Measurements from ENCODE around the gene TBR1.

Gene TBR1

GRCh38 chr2:161415034-161415986 is 787 bp upstream of the TBR1 start:
- no peak for DNase-seq

- DNase-seq, result no peak
Measured at GRCh38 chr2:161416708-161417437, 776 bp downstream of the TBR1 start.

GRCh38 chr2:161417438-161418274 is 1.6 kb downstream of the TBR1 start:
- no peak for DNase-seq

- no peak for DNase-seq
Measured at GRCh38 chr2:161418275-161418714, 2.2 kb downstream of the TBR1 start.

GRCh38 chr2:161418715-161419637 is 2.9 kb downstream of the TBR1 start:
- DNase-seq, result no peak

- no peak for DNase-seq
Measured at GRCh38 chr2:161419638-161420190, 3.6 kb downstream of the TBR1 start.

GRCh38 chr2:161420406-161421074 is 4.4 kb downstream of the TBR1 start:
- DNase-seq, result no peak

- DNase-seq, result no peak
Measured at GRCh38 chr2:161421686-161422085, 5.6 kb downstream of the TBR1 start.

- DNase-seq, result no peak
Measured at GRCh38 chr2:161422816-161423403, 6.8 kb downstream of the TBR1 start.

- no peak for DNase-seq
Measured at GRCh38 chr2:161423421-161424393, 7.6 kb downstream of the TBR1 start.

GRCh38 chr2:161424394-161424769 is 8.3 kb downstream of the TBR1 start:
- DNase-seq, result no peak

GRCh38 chr2:161424891-161425727 is 9.0 kb downstream of the TBR1 start:
- DNase-seq, result no peak

GRCh38 chr2:161425728-161426454 is 9.8 kb downstream of the TBR1 start:
- DNase-seq, result no peak

GRCh38 chr2:161426455-161426921 is 10.4 kb downstream of the TBR1 start:
- no peak for DNase-seq

GRCh38 chr2:161426922-161427663 is 11.0 kb downstream of the TBR1 start:
- DNase-seq, result no peak

GRCh38 chr2:161427664-161428587 is 11.8 kb downstream of the TBR1 start:
- DNase-seq, result no peak
